ENCODE measurements around the gene TMEM163.

DNA sequence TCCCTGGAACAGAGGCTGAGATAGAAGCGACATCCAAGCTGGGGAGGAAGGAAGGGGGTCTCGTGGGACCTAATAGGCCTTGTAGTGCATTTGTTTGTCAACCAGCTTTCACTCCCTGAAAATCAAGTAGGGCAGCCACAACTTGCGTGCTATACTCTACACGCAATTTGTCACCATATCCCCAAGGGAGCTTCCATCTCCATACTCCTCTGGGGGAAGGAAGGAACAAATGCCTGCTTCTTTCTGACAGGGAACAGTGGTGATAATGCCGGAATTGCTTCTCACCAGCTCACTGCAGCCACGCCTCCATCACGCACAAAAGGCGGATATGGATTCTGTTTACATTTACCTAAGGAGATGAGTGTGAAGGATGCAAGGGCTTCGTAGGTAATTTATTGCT is 213.4 kb downstream of the TMEM163 start:
- no peak for TF ChIP-seq POLR2A (IDR thresholded peaks at IDR 0.05; ENCODE audit: low read length)
- TF ChIP-seq GATA1 (IDR thresholded peaks at IDR 0.05; ENCODE audit: low read depth, low read length) = no peak
